ENCODE data around the gene HMGN2.
"Not testable (repeated sequence)": the region's sequence is repeated elsewhere in the genome, so short reads cannot be mapped to it uniquely, and the experiment has no call there.

The HMGN2 gene

GRCh38 chr1:26477446-26478152 lies 5.4 kb downstream of the HMGN2 start:
- peak; percentile 37 for DNase-seq (ENCODE audit: low spot score)

GRCh38 chr1:26478159-26478558 lies 5.9 kb downstream of the HMGN2 start:
- DNase-seq (ENCODE audit: low spot score): no peak

- DNase-seq (ENCODE audit: low spot score): no peak
Measured at GRCh38 chr1:26478988-26479387, 6.7 kb downstream of the HMGN2 start.

GRCh38 chr1:26482921-26483320 lies 10.7 kb downstream of the HMGN2 start:
- no peak for DNase-seq (ENCODE audit: low spot score)

- no peak for DNase-seq (ENCODE audit: low spot score)
Measured at GRCh38 chr1:26483980-26484379, 11.7 kb downstream of the HMGN2 start.

GRCh38 chr1:26490155-26490554 lies 17.9 kb downstream of the HMGN2 start:
- no peak for DNase-seq (ENCODE audit: low spot score)

GRCh38 chr1:26493267-26493666 lies 21.0 kb downstream of the HMGN2 start:
- no peak for DNase-seq (ENCODE audit: low spot score)

- no peak for DNase-seq (ENCODE audit: low spot score)
Measured at GRCh38 chr1:26493938-26494337, 21.7 kb downstream of the HMGN2 start.

- no peak for DNase-seq (ENCODE audit: low spot score)
Measured at GRCh38 chr1:26496861-26497260, 24.6 kb downstream of the HMGN2 start.

GRCh38 chr1:26498894-26499293 lies 26.7 kb downstream of the HMGN2 start:
- no peak for DNase-seq (ENCODE audit: low spot score)

GRCh38 chr1:26500488-26501175 lies 28.4 kb downstream of the HMGN2 start:
- peak; percentile 80 for DNase-seq (ENCODE audit: low spot score)

- DNase-seq (ENCODE audit: low spot score): not testable (repeated sequence)
Measured at GRCh38 chr1:26510711-26511110, 38.5 kb downstream of the HMGN2 start.

GRCh38 chr1:26515836-26516235 lies 43.6 kb downstream of the HMGN2 start:
- not testable (repeated sequence) for DNase-seq (ENCODE audit: low spot score)

- no peak for DNase-seq (ENCODE audit: low spot score)
Measured at GRCh38 chr1:26516987-26517765, 44.9 kb downstream of the HMGN2 start.

- DNase-seq (ENCODE audit: low spot score): no peak
Measured at GRCh38 chr1:26517766-26518049, 45.5 kb downstream of the HMGN2 start.

- no peak for DNase-seq (ENCODE audit: low spot score)
Measured at GRCh38 chr1:26518355-26518754, 46.1 kb downstream of the HMGN2 start.

GRCh38 chr1:26520339-26520738 lies 48.1 kb downstream of the HMGN2 start:
- no peak for DNase-seq (ENCODE audit: low spot score)

GRCh38 chr1:26521669-26522030 lies 49.4 kb downstream of the HMGN2 start:
- no peak for DNase-seq (ENCODE audit: low spot score)

GRCh38 chr1:26522073-26522472 lies 49.8 kb downstream of the HMGN2 start:
- DNase-seq (ENCODE audit: low spot score): no peak

GRCh38 chr1:26524181-26524580 lies 51.9 kb downstream of the HMGN2 start:
- no peak for DNase-seq (ENCODE audit: low spot score)

All from SW480 (cell line).